NCI-H1694 (cell line): ENCODE measurements around the gene FLNB.
A peak's percentile ranks its signal among the peaks of the same experiment; 100 is the strongest.

Source experiments
- DNase-seq: peaks from one replicate; lab custom pipeline; 2025; lab: John Stamatoyannopoulos, UW

FLNB gene

GRCh38 chr3:58135712-58136543 is 127.7 kb downstream of the FLNB start:
- no peak for DNase-seq

- DNase-seq, result no peak
Measured at GRCh38 chr3:58137306-58137705, 129.1 kb downstream of the FLNB start.

- no peak for DNase-seq
Measured at GRCh38 chr3:58141766-58142345, 133.6 kb downstream of the FLNB start.

GRCh38 chr3:58143417-58144055 is 135.3 kb downstream of the FLNB start:
- no peak for DNase-seq

- DNase-seq, result peak; percentile 5
Measured at GRCh38 chr3:58144478-58145325, 136.5 kb downstream of the FLNB start.

GRCh38 chr3:58148049-58148448 is 139.8 kb downstream of the FLNB start:
- peak; percentile 20 for DNase-seq

- no peak for DNase-seq
Measured at GRCh38 chr3:58150130-58150809, 142.0 kb downstream of the FLNB start.

GRCh38 chr3:58150810-58151199 is 142.6 kb downstream of the FLNB start:
- no peak for DNase-seq

GRCh38 chr3:58151637-58152036 is 143.4 kb downstream of the FLNB start:
- DNase-seq, result peak; percentile 27

GRCh38 chr3:58152225-58153015 is 144.2 kb downstream of the FLNB start:
- no peak for DNase-seq

- DNase-seq, result no peak
Measured at GRCh38 chr3:58153371-58153770, 145.1 kb downstream of the FLNB start.

GRCh38 chr3:58154626-58155449 is 146.6 kb downstream of the FLNB start:
- no peak for DNase-seq

- DNase-seq, result no peak
Measured at GRCh38 chr3:58155838-58156237, 147.6 kb downstream of the FLNB start.

- no peak for DNase-seq
Measured at GRCh38 chr3:58157700-58158099, 149.5 kb downstream of the FLNB start.

GRCh38 chr3:58158442-58159153 is 150.4 kb downstream of the FLNB start:
- no peak for DNase-seq

- DNase-seq, result no peak
Measured at GRCh38 chr3:58160399-58160798, 152.2 kb downstream of the FLNB start.

GRCh38 chr3:58161435-58162398 is 153.5 kb downstream of the FLNB start:
- no peak for DNase-seq

GRCh38 chr3:58163234-58163633 is 155.0 kb downstream of the FLNB start:
- DNase-seq, result no peak
